Gastrocnemius medialis (tissue), 4 donors: ENCODE measurements around the gene OR2B6.

Experiments used
- CTCF ChIP-seq, 5 experiments: fragments of 450-650 bp in 3 of 5; fragments of 200-600 bp in 2 of 5; sonication (generic) in 2 of 5; IDR thresholded peaks in 4 of 5; conservative IDR thresholded peaks in 1 of 5; 1 replicate in 4 of 5; 2 replicates in 1 of 5; pipeline ENCODE4 v1.5.1; 2016 to 2019; ENCODE audit warnings: antibody characterized with exemption in 5 of 5, mild to moderate bottlenecking in 3 of 5, moderate library complexity in 3 of 5
- POLR2A ChIP-seq, 2 donors: fragments of 450-650 bp; IDR thresholded peaks; one replicate each; pipeline ENCODE4 v1.6.1; 2017; ENCODE audit warnings: antibody characterized with exemption in 2 of 2, mild to moderate bottlenecking in 2 of 2, moderate library complexity in 2 of 2

- TF ChIP-seq CTCF (IDR thresholded peaks at IDR 0.05 in 4 of 5, conservative IDR thresholded peaks at IDR 0.05 in 1 of 5) (no peak), POLR2A (IDR thresholded peaks at IDR 0.05) (no peak)
Observed at GRCh38 chr6:27977387-27977786, 20.3 kb downstream of the OR2B6 start.
